HG02981 (cell line): ENCODE data around the gene AKAP7.

Source experiments
- ATAC-seq: cut with Tn5 transposase; IDR thresholded peaks from one replicate; pipeline ENCODE4 v1.9.1; 2021; ENCODE audit warnings: mild to moderate bottlenecking, moderate library complexity; ENCODE audit not compliant: unreplicated experiment

Gene AKAP7

GRCh38 chr6:131197716-131198115 is 62.4 kb downstream of the AKAP7 start:
- no peak for ATAC-seq

DNA sequence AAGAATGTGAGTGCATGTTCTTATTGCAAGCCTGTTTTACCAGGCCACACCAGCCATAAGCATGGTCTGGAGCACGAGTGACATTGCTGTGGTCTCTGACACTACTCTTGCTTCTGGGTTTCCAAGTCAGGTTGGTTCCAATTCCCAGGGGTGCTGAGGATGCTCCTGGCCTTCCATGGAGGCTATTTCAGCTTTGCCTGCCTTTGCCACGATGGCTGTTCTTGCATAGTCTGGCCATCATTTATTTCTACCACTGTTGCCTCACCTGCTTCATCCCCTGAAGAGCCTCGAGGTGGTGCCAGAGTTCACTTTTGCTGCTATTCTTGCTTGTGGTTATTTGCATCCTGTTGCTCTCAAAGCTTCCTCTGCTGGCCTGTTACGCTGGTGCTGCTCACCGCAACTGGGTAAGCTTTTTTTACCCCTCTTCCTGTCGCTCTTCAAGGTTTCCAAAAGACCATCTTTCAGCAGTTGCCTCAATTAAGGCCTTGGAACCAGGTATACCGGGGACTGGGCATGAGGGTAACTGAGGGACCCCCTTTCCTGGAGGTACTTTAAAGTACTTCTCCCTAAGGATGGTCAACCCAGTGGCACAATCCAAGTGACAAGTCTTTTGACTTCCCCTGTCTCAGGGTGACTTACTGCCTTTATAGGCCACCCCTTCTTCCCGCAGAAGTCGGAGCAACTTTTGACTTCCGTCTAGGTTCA is 64.5 kb downstream of the AKAP7 start:
- peak; percentile 100 for ATAC-seq

GRCh38 chr6:131205481-131206244 is 70.4 kb downstream of the AKAP7 start:
- ATAC-seq: no peak

DNA sequence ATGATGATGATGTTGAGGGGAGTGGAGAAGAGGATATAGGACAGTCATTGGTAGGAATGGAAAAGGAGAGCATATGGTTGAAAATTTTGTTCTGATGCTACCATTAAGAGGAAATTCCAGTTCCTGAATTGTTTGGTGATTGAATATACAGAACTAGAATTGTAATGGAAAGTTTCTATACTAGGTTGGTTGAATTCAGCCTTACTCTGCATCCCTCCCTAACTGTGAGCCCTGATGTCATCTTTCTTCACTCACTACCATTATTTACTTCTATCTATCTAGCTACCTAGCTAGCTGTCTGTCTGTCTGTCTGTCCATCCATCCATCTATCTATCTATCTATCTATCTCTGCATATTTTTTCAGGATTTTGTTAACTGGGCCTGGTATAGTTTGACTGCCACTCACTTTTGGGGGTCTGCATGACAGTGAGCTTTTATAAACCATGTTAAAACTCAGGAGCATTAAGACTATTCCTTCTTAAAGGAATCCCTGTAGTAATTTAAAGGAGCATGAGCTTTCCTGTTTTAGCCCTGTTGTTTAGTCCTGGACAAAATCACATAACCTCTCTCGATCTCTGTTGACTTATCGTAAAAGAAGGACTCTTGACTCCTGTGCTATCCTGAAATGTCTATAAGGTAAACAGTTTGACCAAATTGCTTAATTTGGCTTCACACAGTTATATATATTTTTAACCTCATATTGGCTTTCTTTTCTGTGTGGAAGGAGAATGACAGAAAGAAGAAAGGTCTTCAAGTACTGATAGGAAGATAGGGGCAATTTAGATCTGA is 71.4 kb downstream of the AKAP7 start:
- no peak for ATAC-seq

DNA sequence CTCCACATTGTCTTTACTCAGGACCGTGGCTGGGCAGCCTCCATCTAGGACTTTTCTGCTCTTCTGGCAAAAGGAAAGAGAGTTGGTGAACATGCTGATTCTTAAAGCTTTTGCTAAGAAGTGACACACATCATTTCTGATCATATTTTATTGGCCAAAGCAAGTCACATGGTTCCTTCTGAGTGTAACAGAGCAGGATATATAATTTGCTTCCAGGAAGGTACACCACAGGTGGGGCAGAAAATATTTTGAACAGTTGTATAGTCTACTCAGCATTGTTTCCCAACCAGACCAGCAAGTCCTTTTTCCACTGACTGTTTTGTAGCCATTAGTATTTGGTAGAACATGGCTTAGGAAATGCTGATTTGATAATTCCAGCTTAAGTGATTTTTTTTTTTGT is 73.5 kb downstream of the AKAP7 start:
- ATAC-seq: no peak

DNA sequence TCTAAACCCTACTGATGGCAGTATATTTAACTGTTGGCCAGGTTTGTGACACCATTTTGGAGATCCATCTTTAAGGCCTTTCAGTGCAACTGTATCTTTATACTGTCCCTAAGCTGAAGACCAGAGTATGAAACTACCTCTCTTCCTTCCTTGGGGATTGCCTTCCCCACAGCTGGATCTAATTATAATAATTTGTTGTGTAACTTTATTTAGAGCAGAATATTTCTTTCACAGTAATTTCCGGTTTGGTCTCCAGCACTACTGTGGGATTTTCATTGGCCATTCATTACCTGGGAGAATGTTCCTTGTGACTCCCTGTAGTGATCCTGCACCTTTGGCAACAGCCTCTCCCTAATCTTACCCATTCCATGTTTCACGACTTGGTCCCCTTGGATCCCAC is 75.2 kb downstream of the AKAP7 start:
- no peak for ATAC-seq

DNA sequence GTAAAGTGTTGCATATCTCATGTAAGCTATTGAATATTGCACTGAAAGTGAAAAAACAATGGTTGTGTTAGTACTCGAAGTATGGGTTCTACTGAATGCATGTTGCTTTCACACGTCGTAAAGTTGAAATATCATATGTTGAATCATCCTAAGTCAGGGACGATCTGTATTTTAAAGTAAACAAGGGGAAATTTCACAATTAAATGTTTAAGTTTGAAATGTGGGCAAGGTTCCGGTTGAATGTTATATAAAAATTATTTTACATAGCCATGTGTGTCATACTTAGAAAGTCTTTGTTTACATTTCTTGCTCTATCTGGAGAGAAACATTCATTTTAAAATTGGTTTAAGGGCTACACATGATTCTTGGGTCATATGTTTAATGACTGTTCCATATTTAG is 76.8 kb downstream of the AKAP7 start:
- no peak for ATAC-seq

- ATAC-seq: no peak
Measured at GRCh38 chr6:131212913-131213312, 77.6 kb downstream of the AKAP7 start.

- no peak for ATAC-seq
Measured at GRCh38 chr6:131213501-131213990, 78.3 kb downstream of the AKAP7 start.

DNA sequence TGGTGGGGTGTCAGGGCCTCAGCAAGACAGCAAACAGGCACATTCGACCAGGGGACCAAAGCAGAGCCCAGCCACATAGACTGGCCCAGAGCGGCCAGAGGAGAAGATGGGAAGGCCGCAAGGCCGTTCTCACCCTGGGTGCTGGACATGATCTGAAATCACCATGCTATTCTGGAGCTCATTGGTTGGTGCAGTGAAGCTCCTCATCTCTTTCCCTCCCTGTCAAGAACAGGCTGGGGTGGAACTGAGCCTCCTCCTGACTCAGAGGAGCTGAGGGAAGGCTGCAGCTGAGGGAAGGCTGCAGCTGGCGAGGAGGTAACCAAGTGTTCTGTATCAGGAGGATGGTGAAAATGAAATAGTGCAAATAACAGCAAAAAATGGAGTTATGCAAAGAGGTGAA is 80.0 kb downstream of the AKAP7 start:
- ATAC-seq: no peak

DNA sequence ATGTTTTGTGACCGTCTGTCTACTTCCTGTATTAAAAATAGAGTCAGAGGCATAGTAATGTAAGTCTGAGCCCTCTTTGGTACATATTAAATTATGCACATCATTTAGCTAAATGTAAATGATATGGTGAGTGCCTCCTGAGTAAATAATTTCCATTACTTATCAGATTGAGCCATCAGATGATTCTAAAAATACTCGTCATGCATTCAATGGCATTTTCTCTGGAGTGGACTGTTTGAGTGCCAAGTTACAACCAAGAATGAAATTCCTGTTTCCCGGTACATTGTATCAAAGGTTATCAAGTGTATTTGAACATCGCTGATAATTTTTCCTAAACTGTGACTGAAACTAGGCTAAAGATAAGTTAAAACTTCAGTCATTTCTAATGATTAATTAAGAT is 81.0 kb downstream of the AKAP7 start:
- no peak for ATAC-seq

DNA sequence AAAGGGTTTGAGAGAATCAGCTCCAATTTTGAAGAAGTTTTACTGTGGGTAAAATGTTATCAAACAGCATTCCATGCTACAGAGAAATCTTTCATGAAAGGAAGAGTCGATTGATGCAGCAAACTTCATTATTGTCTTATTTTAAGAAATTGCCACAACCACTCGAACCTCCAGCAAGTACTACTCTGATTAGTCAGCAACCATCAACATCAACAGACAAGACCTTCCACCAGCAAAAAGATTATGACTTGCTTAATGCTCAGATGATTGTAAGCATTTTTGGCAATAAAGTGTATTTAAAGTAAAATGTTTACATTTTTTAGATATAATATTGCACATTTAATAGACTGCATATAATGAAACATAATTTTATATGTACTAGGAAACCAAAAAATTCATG is 87.5 kb downstream of the AKAP7 start:
- ATAC-seq: no peak

GRCh38 chr6:131223416-131223815 is 88.1 kb downstream of the AKAP7 start:
- ATAC-seq: no peak

DNA sequence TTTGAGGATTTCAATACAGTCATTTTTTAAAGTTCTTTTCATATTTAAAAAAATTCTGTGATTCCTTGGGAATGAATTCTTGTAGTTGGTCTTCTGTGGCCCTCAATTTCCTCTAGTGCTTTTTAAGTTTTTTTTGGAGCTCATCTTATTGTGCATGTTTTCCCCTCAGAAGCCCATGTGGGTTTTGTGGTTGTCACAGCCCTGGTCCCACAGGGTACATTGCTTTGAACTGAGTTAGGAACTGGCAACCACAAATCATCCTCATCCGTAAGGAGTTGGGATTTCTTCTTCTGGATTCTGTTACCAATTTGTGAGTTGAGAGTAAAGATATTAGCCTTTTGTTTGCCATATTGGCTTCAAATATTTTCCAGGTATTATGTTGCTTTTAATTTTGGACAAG is 89.9 kb downstream of the AKAP7 start:
- no peak for ATAC-seq

GRCh38 chr6:131225959-131226358 is 90.7 kb downstream of the AKAP7 start:
- ATAC-seq: no peak

DNA sequence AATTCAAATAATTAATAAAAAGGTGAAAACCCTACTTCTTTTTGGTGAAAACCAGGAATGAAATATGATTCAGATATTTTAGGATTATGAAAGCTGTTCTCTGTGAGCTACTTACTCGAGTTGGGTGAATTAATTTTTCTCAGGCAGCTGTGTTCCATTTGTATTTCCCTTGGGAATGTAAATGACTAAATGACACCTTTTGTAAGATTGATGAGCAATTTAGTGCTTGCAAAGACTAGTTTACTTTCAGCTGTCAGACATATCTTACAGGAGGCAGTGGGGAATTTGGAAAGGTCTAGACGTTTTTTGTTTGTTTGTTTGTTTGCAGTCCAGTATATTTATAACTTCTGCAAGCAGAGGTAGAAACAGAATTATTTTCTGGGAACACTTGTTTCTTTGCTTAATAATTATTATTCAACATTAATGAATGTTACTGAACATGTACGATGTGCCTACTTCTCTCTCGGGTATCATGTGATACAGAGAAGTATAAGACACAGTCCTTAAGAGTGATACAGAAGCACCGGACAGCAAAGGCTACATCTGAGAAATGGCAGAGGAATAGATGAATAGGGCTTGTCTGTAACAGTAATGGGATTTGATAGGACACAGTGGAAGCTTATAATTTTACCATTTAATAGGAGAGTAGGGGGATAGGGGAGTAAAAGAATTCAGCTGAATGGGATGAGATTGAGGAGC is 91.3 kb downstream of the AKAP7 start:
- no peak for ATAC-seq

DNA sequence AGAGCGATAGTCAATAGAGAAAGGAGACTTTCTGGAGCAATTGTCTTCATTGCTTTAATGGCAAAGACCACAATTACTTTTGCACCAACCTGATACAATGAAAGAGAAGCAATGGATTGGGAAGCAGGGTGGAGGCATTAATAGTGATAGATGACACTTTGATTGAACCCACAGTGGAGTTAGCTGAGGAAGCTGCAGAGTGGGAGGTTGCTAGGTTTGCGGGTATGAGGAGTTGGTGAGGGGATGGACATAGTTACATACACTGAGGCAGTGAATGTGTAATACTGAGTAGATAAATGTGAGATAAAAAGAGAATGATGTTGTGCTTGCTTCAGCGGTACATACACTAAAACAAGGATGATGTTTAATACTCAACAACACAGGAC is 91.9 kb downstream of the AKAP7 start:
- ATAC-seq: no peak

GRCh38 chr6:131231103-131231502 is 95.8 kb downstream of the AKAP7 start:
- ATAC-seq: no peak

- ATAC-seq: no peak
Measured at GRCh38 chr6:131231891-131232290, 96.6 kb downstream of the AKAP7 start.

DNA sequence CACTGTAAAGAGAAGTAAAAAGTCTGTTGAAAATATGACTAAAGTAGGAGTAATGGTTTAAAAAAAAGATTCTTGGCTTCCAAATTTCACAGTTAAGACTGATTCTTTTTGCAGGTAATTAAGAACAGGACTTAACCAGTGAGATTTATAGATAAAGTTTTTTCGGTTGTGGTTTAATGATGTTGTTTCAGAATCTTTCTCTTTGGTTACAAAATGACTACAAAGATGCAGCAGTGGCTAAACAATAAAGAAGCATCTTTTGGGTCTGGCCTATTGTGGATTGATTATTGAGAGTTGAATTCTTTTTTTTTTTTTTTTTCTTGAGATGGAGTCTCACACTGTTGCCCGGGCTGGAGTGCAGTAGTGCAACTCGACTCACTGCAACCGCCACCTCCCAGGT is 109.7 kb downstream of the AKAP7 start:
- no peak for ATAC-seq

GRCh38 chr6:131250122-131250521 is 114.9 kb downstream of the AKAP7 start:
- peak; percentile 93 for ATAC-seq
